NOMO-1 treated with DMSO at 0.1 percent for 48 hours (cell line): Measurements from ENCODE around the gene TAF7.
A peak's percentile ranks its signal among the peaks of the same experiment; 100 is the strongest.
"Not testable (repeated sequence)": the region's sequence is repeated elsewhere in the genome, so short reads cannot be mapped to it uniquely, and the experiment has no call there.

Experiments
- DNase-seq: peaks from one replicate; lab custom pipeline; 2025; ENCODE audit not compliant: unreplicated experiment; lab: John Stamatoyannopoulos, UW

Gene TAF7

DNA sequence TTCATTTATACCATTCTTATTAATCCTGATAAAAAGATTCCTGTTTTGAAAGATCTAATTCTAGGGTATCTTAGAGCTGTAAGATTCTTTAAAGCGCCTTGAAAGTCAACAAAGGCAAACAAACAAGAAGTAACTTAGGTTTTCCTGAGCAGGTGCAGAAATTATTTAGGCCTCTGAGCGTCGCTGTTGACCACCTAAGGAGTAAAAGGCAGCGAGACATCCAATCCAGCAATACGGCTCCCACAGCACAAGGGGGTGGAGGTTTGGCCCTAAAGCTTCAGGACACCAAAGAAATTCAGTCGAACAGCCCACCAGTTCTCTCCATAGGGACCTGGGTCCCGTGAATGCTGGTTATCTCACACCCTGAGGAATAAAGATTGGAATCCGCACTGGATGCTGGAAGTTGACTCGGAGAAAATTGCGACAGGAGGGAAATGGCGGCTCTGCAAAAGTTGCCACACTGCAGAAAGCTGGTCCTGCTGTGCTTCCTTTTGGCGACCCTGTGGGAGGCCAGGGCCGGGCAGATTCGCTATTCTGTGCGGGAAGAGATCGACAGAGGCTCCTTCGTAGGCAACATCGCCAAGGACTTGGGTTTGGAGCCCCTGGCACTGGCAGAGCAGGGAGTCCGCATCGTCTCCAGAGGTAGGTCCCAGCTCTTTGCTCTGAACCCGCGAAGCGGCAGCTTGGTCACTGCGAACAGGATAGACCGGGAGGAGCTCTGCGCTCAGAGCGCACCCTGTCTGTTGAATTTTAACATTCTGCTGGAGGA lies 18.1 kb upstream of the TAF7 start, which contains the start of gene PCDHGA2:
Gene PCDHGA2 (plus strand): TSS at position 223 of the 769 bp plus-strand sequence.
- DNase-seq: no peak

- not testable (repeated sequence) for DNase-seq
Observed at GRCh38 chr5:141332571-141332970, 12.0 kb upstream of the TAF7 start.

DNA sequence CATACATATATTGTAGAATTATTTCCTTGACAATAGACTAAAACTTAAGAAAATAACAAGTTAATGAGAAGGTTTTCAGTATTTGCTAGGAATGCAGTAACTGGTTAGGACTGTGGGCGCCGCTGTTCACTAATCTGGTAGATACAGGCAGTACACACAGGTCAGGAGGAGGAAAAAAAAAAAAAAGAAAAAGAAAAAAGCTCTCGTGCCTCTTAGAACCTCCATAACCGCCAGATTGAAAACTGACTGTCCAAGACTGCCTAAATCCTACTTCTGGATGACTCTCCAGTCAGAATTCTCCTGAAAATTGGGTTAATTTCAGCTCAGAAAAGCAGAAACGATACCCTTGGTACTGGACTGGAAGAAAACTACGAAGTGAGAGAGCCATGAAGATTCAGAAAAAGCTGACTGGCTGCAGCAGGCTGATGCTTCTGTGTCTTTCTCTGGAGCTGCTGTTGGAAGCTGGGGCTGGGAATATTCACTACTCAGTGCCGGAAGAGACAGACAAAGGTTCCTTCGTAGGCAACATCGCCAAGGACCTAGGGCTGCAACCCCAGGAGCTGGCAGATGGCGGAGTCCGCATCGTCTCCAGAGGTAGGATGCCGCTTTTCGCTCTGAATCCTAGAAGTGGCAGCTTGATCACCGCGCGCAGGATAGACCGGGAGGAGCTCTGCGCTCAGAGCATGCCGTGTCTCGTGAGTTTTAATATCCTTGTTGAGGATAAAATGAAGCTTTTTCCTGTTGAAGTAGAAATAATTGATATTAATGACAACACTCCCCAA lies 9.9 kb upstream of the TAF7 start, which contains the start of gene PCDHGA1:
Gene PCDHGA1 (plus strand): TSS at position 216 of the 782 bp plus-strand sequence.
- no peak for DNase-seq

DNA sequence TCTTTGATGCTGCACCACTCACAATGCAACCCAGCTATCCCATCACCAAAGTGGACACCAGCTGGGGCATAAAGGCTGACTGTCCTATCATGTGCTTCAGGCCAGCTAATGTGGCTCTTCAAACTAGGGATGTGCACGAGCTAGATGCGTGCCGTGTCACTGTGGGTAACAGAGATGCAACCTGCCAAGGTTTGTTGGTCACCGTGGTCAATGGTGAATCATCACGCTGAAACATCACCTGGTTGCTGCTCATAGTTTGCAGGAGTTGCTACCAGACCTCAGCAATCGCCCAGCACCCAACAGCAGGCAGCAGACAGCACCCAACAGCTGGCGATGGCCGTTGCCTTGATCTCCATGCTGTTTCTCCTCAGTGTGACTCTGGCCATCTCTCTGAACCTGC lies 7.6 kb upstream of the TAF7 start:
- DNase-seq: no peak

- DNase-seq: peak; percentile 38
Observed at GRCh38 chr5:141326088-141326854, 5.7 kb upstream of the TAF7 start.

GRCh38 chr5:141322261-141322660 lies 1.7 kb upstream of the TAF7 start:
- no peak for DNase-seq

DNA sequence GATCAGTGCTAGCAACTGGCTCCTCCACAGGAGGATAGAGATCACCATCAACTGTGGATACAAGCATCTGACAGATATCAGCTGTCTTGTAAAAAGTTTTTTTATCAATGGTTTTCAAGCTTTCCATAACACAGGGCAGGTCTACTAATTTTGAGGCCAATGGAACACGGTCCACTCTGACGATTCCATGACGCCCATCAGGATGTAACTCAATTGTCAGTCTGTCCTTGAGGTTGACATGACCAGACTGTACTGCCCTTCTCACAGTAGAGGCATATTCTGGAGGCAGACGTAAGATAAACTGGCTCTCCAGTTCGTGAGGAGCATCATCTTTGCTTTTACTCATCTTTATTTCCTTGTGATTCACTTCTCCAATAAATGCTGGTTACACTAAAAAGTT lies 885 bp downstream of the TAF7 start:
- no peak for DNase-seq

DNA sequence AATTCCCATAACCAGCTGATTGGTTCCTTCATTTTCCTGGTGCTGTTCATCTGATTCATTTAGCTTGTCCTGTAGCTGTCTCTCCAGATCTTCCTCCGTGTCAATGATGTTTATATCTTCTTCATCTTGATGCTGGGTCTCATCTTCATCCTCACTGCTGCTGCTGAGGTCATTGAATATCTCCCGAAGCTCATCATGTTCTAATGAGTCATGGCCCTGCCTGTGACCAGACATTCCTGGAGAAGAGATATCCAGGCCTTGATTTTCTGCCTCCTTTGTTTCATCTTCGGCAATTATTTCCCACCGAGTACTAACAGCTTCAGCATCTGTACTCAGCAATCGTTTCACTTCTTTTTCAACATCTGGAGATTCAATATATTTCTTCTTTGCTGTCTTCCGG lies 1.4 kb downstream of the TAF7 start:
- DNase-seq: no peak

- DNase-seq: not testable (repeated sequence)
Observed at GRCh38 chr5:141316963-141317362, 3.6 kb downstream of the TAF7 start.

GRCh38 chr5:141313711-141314110 lies 6.9 kb downstream of the TAF7 start:
- peak; percentile 2 for DNase-seq

DNA sequence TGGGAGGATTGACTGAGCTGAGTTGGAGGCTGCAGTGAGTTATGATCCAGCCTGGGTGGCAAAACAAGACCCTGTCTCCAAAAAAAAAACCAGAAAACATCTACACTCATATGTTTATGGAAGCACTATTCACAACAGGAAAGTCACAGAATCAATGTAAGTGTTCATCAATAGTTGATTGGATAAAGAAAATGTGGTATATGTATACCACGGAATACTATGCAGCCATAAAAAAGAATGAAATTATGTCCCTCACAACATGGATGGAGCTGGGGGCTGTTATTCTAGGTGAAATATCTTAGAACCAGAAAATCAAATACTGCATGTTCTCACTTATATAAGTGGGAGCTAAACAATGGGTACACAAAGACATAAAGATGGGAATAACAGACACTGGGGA lies 14.0 kb downstream of the TAF7 start:
- DNase-seq: no peak

DNA sequence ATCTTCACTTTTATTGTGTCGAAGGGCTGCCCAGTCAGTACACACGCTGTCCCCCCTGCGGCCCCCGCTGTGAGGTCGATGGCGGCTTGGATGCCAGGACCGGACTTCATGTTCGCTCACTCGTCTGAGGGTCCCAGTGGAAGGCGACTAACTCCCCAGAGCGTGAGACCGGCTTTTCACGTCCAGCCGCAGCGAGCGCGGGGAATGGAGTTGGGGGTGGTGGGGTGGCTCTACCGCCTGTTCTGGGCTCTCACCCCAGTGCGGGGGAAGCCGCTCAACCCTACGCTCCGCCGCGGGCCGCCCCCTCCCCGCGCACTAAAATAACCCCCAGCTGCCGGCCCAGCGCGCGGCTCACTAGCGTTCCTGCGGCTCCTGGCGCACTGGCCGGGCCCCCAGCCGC lies 16.8 kb downstream of the TAF7 start, which contains the start of gene SLC25A2:
Gene SLC25A2 (minus strand): TSS at position 294 of the 400 bp plus-strand sequence. CDS start 184 bp downstream, at position 110.
- DNase-seq: no peak

DNA sequence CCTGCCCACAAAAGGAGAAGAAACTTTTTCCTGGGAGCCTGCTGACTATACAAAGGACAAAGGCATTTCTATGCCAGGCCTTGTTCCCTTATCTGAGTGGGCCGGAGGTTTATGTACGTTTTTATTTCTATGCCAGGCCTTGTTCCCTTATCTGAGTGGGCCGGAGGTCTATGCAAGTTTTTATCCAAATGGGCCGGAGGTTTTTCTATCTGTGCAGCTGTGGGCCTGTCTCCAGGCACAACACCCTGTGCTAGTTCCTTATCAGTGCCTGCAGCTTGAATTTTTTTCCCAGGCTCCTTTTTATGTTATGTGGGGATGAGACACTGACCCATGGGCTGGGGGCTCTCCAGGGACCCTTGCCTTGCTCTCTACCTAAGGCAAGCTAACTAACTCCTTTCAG lies 22.2 kb downstream of the TAF7 start:
- DNase-seq: no peak

- no peak for DNase-seq
Observed at GRCh38 chr5:141272906-141273305, 47.7 kb downstream of the TAF7 start.

DNA sequence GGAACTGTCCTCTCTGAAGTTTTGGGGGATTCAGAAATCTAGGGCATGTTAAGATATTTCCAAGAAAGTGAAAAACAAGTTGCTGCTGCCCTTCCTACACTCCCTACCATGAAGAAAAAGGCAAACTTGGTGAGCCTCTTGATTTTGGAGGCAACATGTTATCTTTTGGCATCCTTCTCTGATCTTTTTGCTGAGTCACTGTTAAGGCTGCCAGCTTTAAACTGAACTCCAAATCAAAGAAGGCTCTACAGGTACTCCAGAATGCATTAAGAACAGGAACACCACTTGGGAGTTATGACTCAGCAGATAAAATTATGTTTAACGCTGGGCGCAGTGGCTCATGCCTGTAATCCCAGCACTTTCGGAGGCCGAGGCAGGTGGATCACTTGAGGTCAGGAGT lies 51.4 kb downstream of the TAF7 start:
- DNase-seq: no peak
